ENCODE results near the gene UBL4B. TPM values are rescaled to one million over a fixed set of nuclear protein-coding genes. Genes with fewer than 3 reads are reported as not detected.
A peak's percentile ranks its signal among the peaks of the same experiment; 100 is the strongest.

UBL4B gene
- total and polyA plus RNA-seq, 9 of the 15 experiments (the other 6 are each of a cell fraction or from before 2014, with no cell fraction given): not detected

- Histone ChIP-seq H3K4me2 (ENCODE audit: insufficient read depth, low read length) (no peak overlapping the region), H4K20me1 (replicated peaks; ENCODE audit: control insufficient read depth, insufficient read depth, low read length) (no peaks in the 10 kb centered on the region; the same call in none of the 2 replicates), H3K79me2 (ENCODE audit: control insufficient read depth, insufficient read depth, low read length) (no peaks in the 10 kb centered on the region), H3K27me3 (ENCODE audit: control insufficient read depth in 2 of 2, insufficient read depth in 2 of 2, low read length in 2 of 2) (peaks cover 36 to 57% of the 10 kb centered on the region in 2 experiments), H3K9ac (ENCODE audit: insufficient read depth in 1 of 2, low read depth in 2 of 2, low read length in 2 of 2) (no peak overlapping the region), H3K9me1 (ENCODE audit: control insufficient read depth, insufficient read depth, low read length) (no peaks in the 10 kb centered on the region), H3K9me3 (replicated peaks; ENCODE audit: control insufficient read depth, insufficient read depth, low read depth, low read length) (no peaks in the 10 kb centered on the region), H2AFZ (ENCODE audit: low read depth, low read length) (no peak overlapping the region), H3K4me3 (no peak overlapping the region), H3K27ac (ENCODE audit: extremely low read depth, low read depth, low read length) (no peak overlapping the region), H3K4me1 (replicated peaks in 1 of 2; ENCODE audit: control insufficient read depth in 2 of 2, insufficient read depth in 2 of 2, low read length in 2 of 2) (peaks cover 0 to 4% of the 10 kb centered on the region in 2 experiments; a peak in 2 of 5 replicates), H3K36me3 (ENCODE audit: control insufficient read depth, insufficient read depth, low read length) (no peaks in the 10 kb centered on the region)
- TF ChIP-seq NR1H2 (CRISPR knock-in tag; IDR thresholded peaks at IDR 0.05) (no peak), TAF7 (tag; IDR thresholded peaks at IDR 0.05) (no peak)
- ATAC-seq (no peak), FAIRE-seq (no peak), DNase-seq (ENCODE audit: extremely low read depth in 1 of 4, low spot score in 3 of 4) (no peak)
- in situ Hi-C loops (cut with MboI) (no loop called here), intact Hi-C loops (cut with micrococcal nuclease) (no loop called here)
- ChIA-PET POLR2A (no interaction called here), CTCF (ENCODE audit: low intra/inter-chr PET ratio) (no interaction called here)
- no TSS peak for BruUV-seq (replicated peaks)
- 1% methylated on average over 7 of the region's 7 CpGs for WGBS (ENCODE audit: insufficient coverage, low coverage, missing lambda C conversion rate)
These were observed 18.7 kb downstream of the UBL4B start for GRCh38 chr1:110130989-110131388.

GRCh38 chr1:110132682-110133081 lies 20.4 kb downstream of the UBL4B start:
- no peak overlapping the region for H2AFZ ChIP-seq (ENCODE audit: low read depth, low read length)
- no peak for FAIRE-seq
- ATAC-seq: no peak
- peaks cover 0 to 4% of the 10 kb centered on the region in 2 experiments; a peak in 2 of 5 replicates for H3K4me1 ChIP-seq (replicated peaks in 1 of 2; ENCODE audit: control insufficient read depth in 2 of 2, insufficient read depth in 2 of 2, low read length in 2 of 2)
- TF ChIP-seq GTF2B (IDR thresholded peaks at IDR 0.05; ENCODE audit: extremely low read depth, insufficient read length) (no peak), ZFP36 (IDR thresholded peaks at IDR 0.05; ENCODE audit: low read depth, low read length, partially characterized antibody) (peak; percentile 57)
- in situ Hi-C loops (cut with MboI): no loop called here
- H3K4me2 ChIP-seq (ENCODE audit: insufficient read depth, low read length): no peak overlapping the region
- no peak for DNase-seq (ENCODE audit: extremely low read depth in 1 of 4, low spot score in 3 of 4)
- BruUV-seq (replicated peaks): no TSS peak
- no peaks in the 10 kb centered on the region for H3K9me3 ChIP-seq (replicated peaks; ENCODE audit: control insufficient read depth, insufficient read depth, low read depth, low read length)
- no peak overlapping the region for H3K4me3 ChIP-seq
- no peak overlapping the region for H3K9ac ChIP-seq (ENCODE audit: insufficient read depth in 1 of 2, low read depth in 2 of 2, low read length in 2 of 2)
- no peak overlapping the region for H3K27ac ChIP-seq (ENCODE audit: extremely low read depth, low read depth, low read length)
- no peaks in the 10 kb centered on the region for H3K36me3 ChIP-seq (ENCODE audit: control insufficient read depth, insufficient read depth, low read length)
- no peaks in the 10 kb centered on the region for H3K9me1 ChIP-seq (ENCODE audit: control insufficient read depth, insufficient read depth, low read length)
- CTCF ChIA-PET (ENCODE audit: low intra/inter-chr PET ratio): no interaction called here
- POLR2A ChIA-PET: interaction anchor here (0.6 kb wide), 1 partner anchor 22 kb away, joined by 3 read pairs; no protein-coding TSS in a partner anchor
- H3K27me3 ChIP-seq (ENCODE audit: control insufficient read depth in 2 of 2, insufficient read depth in 2 of 2, low read length in 2 of 2): peaks cover 44 to 73% of the 10 kb centered on the region in 2 experiments
- intact Hi-C loops (cut with micrococcal nuclease): no loop called here
- no peaks in the 10 kb centered on the region for H3K79me2 ChIP-seq (ENCODE audit: control insufficient read depth, insufficient read depth, low read length)
- no peaks in the 10 kb centered on the region; the same call in none of the 2 replicates for H4K20me1 ChIP-seq (replicated peaks; ENCODE audit: control insufficient read depth, insufficient read depth, low read length)
